DND-41 (cell line): ENCODE data around the gene HNF1A.

Source experiments
- CTCF ChIP-seq: IDR thresholded peaks from 2 replicates; pipeline ENCODE4 v1.5.1; 2012; ENCODE audit warnings: borderline replicate concordance, low read length, moderate library complexity, mild to moderate bottlenecking; ENCODE audit not compliant: poor library complexity, severe bottlenecking; ENCODE audit errors: extremely low read depth
- EZH2 ChIP-seq: IDR thresholded peaks from 3 replicates; pipeline ENCODE4 v1.6.1; 2012; ENCODE audit warnings: borderline replicate concordance, low read depth, mild to moderate bottlenecking, moderate library complexity, low read length, inconsistent platforms; ENCODE audit not compliant: severe bottlenecking

GRCh38 chr12:121000530-121000929 is 22.2 kb downstream of the HNF1A start:
- no peak for TF ChIP-seq CTCF
- TF ChIP-seq EZH2 = no peak
